Measurements from ENCODE around the gene TFF3.

The TFF3 gene

DNA sequence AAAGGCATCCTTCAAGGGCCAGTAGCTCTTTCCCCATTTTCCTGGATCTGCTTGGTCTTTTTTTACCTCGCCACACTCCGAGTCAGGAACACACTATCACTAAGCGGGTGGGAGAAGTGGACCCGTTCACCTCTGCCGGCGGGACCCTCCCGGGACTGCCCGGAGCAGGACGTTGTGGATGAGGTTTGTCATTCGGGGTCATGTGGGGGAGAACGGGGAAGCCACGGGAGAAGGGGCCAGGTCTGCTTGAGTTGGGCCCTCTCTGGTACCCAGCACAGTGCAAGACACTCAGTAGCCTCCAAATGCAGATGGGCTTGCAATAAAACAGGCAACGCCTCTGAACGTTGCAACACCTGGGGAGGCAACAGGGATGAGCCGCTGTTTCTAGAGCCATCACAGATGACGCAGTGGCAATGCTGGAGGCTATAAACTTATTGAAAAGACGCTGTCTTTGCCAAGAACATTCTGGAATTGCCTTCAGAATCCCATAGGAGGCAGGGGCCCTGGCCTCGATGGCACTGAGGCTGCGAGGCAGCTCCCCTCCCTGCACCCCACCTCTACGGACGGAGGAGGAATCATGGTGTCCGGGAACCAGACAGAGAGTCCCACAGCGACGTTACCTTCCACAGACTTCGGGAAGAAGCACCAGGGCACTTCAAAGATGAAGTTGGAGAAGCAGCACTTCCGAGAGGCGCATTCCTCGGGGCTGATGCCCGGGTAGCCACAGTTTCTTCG is 31.8 kb upstream of the TFF3 start:
- no peak for DNase-seq

DNA sequence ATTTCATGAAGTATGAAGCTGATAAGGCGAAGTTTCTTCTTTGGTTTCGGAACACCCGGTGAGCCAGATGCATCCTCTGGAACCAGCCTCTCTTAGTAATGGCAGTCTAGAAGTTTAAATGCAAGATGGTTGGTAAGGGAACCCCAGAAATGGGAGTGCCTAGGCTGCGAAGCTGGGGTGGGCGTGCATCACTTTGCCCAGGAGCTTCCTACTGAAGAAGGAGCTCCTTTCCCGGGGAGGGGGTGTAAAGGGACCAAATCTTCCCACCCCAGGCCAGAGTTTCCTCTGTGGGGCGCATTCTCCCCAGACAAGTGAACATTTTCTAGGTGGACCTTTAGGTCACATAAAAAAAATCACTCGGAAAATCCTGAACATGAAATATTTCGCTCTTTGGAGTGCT is 31.2 kb upstream of the TFF3 start:
- DNase-seq, result no peak

DNA sequence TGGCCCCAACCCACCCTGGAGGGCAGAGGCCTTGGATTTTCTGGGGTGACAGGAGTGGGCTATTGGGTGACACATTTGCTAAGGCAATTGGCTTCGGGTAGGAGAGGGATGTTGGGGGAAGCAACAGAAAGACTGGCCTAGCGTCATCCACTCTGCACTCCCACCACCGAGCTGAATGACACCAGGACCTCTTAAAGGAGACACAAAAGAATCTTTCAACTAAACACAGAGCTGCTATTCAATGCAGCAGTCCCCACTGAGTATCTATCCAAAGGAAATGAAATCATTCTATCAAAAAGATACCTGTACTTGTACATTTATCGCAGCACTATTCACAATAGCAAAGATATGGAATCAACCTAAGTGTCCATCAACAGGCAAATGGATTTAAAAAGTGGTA is 29.4 kb upstream of the TFF3 start:
- no peak for DNase-seq

DNA sequence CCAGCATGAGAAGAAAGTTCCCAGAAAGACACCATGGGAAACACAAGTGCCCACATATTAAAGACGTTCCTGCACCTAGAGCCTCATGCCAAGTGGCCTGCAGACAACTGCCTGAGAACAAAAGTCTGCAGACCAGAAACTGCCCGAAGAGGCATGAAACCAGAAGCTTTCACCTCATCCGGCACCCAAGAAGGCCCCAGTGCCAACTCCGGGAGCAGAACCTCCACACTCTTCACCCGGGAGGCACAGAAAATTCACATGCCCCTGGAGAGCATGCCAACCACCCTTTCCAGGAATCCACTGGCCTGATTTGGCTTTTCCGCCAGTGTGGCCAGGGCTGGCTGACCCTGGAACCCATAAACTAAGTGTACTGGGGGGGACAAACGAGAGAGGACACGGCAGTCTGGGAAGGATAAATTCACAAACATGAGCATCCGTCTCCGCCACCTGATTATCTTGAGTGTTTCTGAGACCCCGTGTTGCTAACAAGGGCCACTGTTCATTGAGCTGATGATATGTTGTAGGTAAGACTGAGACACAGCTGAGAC is 28.8 kb upstream of the TFF3 start:
- DNase-seq, result no peak

DNA sequence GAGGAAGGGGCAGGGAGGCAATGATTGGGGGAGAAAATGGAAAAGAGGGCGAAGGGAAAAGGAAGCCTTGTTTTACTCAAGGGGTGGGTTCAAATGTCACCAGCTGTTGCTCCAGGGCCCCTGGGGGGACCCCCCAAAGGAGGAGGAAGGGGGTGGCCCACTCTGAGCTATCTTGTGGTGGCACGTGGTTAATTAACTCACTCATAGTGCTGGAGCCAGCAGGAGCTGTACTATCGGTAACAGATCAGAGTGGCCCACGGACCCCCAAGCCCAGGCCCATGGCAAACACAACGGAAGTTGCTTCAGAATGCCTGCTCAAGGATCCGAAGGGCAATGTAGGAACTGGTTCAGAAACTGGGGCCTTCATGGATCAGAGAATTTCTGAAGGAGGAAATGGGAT is 28.3 kb upstream of the TFF3 start:
- no peak for DNase-seq

DNA sequence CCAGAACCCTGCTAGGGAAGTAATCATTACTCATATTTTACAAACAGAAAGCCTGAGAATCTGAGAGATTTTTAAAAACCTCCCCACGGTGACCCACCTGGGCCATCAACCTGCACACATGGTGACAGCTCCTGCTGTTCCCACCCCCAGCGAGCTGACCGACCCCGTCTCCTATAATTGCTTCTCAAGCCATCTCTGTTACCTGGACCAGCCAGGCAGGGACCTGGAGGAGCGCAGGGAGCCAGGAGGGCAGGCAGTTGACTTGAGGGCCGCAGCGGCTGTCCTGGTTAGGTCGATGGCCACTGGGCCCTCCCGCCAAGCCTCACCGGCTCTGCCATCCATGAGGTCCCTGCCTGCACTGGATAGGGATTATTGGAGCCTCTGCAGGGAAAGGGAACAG is 27.9 kb upstream of the TFF3 start:
- DNase-seq, result no peak

DNA sequence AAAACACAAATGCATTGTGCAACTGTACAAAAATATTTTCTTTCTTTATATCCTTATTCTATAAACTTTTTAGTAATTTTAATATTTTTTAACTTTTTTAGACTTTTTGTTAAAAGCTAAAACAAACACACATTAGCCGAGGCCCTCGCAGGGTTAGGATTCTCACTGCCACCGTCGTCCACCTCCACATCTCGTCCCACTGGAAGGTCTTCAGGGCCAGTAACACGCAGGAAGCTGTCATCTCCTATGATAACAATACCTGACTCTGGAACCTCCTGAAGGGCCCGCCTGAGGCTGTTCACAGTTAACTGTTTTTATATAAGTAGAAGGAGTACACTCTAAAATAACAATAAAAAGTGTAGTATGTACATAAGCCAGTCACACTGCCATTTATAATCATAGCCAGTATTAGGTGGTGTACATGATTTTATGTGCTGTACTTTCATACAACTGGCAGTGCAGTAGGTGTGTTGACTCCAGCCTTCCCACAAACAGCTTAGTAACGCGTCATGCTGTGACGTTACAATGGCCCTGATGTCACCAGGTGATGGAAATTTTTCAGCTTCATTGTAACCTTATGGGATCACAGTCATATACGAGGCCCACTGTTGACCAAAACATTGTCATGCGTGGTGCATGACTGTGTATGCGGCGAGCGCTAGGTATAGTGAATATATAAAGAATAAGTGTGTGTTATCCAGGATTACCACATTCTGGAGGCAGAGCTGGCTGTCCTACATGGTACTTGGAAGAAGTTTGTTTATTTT is 26.8 kb upstream of the TFF3 start:
- DNase-seq, result no peak

DNA sequence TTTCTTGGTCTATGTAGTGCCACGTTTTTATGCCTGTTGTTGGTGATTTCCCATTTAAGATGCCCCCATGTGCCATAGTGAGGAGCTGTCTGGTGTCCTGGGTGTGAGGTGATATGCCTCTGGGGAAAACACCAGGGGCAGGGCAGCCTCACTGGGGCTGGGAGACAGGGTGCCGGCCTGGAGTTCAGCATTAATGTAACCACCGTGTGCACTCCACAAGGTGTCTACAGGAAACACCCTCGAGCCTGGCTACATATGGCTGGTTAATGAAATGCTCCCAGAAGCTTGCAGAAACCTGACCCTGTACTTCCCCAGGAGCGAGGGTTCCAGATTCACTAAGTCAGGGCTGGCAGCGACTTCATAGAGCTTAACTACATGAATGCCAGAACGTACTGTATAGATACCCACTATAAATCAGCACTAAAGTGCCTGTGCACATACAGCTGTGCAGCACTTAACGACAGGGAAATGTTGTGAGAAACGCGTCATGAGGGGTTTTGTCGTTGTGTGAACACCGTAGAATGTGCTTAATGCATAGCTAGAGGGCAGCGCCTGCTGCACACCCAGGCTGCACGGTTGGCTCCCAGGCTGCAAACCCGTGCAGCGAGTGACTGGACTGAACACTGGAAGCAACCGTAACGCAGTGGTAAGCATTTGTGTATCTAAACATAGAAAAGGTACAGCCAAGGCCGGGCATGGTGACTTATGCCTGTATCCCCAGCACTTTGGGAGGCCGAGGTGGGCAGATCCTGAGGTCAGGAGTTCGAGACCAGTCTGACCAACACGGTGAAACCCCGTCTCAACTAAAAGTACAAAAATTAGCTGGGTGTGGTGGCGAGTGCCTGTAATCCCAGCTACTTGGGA is 25.2 kb upstream of the TFF3 start:
- DNase-seq, result no peak

DNA sequence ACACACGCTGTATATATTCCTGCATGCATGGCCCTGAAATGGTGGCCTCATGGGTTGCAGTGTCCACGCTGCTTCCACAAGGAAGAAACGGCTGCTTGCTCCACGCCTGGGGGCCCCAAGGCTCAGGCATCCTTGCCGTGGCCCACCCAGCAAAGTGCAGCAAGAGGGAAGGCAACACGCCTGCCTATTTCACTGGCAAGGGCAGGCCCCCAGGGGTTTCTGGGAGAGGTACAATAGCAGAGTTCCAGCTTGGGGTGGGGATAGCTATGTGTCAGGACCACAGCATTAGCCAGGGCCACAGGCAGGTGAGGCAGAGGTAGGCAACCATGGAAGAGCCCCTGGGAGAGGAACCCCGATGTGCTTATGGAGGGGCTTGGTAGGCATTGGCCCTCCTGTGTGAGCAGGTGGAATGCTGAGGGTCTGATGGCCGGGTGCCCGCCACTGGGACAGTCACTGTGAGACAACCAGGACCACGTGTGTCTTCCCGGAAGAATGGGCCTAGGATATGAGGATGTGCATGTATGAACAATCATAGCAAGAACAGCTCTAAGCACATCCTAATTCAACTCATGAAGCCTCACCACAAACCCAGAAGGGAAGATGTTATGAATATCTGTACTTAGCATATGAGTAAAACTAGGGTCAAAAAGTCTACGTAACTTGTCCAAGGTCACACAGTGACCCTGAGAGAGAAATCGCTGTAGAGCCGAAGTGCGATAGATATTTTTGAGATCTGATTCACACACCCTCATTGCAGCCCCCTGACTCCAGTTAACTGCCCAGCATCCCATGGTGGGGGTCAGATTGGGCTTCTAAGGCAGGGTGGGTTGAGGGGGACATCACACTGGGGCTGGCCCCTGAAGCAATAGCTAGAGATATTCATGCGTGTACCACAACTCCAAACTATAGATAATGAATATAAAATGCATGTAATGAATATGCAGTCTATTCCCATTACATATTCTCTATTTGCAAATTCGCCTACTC is 23.8 kb upstream of the TFF3 start:
- no peak for DNase-seq

DNA sequence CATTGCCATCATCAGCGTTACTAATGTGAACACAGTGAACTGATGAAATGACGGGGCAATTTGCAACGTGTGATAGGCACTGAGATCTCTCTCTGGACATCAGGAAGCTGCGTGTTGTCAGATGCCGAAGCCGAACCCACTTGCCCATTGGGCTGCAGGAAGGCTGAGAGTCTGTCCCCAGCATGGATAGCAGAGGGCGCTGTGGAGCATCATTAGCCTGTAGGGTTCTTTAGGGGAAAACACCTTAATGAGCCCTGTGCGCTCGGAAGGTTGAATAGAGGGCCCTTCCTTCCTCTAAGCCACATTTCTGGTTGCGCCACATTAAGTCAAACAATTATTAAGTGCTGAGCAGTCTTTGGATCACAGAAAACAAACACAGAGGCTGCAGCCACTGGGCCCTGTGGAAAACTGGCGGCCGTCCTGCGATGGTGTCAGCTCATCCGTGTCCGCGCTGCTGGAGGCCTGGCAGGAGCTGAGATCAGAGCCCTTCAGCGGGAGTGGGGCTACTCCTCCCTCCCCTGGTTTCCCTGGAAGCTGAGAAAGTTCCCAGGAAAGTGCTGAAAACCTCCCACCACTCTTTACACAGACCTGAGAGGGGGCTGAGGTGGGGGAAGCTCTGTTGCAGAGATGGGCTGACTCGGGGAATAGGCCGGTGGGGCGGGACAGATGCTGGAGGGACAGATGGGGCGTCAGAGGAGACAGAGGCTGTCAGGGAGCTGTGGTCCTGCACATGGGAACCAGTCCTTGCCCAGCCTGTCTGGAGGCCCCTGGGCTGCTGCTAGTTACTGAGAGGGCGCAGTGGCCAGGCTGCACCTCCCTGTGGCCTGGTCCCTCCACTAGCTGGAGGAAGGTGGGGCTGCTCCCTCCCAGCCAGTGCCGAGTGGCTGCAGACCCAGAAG is 22.9 kb upstream of the TFF3 start:
- no peak for DNase-seq

DNA sequence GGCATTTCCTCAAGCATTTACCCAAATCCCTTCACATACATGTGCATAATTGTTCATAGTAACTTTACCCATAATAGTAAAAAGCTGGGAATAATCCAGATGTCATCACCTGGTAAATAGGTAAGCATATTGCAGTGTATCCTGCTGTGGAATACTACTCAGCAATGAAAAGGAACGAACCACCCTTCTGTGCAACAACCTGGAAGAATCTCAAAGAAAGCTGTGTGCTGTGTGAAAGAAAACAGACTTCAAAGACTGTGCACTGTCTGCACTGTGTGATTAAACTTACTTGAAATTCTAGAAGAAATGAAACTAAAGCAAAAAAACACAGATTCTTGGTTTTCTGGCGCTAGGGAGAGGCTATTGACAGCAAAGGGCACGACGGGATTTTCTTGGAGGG is 22.1 kb upstream of the TFF3 start:
- DNase-seq, result no peak

DNA sequence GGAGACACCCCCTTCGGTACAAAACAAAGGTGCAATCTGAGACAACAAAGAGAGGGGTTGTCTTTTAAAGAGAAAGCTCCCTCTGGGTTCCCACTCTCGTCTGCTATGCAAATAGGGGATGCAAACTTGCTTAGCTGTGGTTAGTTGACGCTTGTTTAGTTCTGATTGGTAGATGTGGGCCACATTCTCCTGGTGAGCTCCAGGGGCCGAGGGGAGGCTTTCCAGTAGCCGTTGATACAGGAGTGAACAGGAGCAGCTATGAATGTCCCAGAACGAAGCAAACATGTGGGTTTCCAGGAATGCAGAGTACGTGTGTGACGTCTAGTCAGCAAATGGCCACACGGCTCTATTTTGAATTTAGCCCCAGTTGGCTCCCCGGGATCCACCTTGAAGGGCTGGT is 20.8 kb upstream of the TFF3 start:
- DNase-seq, result no peak

DNA sequence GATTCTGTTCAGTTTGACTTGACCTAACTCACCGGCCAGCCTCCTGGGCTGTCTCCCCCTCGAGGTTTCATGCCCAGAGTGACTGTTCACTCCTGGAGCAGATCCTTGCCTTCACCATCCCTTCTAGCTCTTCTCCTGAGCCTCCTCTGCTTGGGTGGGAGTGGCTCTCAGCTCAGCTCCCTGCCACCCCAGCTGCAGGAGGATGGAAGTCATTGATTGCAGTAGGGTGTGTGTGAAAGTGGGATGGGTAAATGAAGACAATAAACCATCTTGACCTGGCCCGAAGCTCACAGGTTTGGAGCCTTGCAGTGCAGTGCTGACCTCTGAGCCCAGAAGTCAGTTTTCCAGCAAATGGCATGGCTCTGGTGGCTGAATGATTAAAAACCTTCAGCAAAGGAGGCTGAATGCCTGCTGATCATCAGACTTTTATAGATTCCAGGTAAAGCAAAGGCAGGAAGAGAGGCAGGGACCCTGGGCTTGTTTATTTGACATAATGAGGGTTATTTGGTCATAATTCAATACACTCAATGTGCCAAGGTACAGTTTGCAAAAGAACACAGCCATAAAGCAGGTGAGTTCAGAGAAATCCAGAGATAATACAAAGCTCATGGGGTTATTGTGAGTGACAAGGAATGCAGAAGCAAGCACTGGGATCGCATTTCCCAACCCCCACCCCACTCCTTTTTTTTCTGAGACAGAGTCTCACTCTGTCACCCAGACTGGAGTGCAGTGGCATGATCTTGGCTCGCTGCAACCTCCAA is 17.5 kb upstream of the TFF3 start:
- DNase-seq, result no peak

DNA sequence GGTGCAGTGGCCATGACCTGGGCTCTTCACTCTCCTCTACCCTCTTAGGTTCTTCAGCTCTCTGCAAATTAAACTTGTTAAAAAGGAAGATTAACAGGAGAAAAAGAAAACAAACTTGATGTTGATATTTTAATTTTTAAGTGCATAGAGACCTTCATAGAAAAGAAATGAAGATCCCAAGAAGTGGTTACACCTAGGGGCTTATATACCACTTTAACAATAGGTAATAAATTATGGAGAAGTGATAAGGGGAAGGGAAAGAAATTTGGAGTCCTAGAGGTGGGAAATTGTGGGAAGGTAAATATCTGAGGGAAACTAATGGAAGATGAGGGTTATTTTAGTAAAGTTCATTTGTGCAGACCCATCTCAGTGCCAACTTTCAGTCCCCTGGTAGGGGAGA is 16.5 kb upstream of the TFF3 start:
- DNase-seq, result no peak

DNA sequence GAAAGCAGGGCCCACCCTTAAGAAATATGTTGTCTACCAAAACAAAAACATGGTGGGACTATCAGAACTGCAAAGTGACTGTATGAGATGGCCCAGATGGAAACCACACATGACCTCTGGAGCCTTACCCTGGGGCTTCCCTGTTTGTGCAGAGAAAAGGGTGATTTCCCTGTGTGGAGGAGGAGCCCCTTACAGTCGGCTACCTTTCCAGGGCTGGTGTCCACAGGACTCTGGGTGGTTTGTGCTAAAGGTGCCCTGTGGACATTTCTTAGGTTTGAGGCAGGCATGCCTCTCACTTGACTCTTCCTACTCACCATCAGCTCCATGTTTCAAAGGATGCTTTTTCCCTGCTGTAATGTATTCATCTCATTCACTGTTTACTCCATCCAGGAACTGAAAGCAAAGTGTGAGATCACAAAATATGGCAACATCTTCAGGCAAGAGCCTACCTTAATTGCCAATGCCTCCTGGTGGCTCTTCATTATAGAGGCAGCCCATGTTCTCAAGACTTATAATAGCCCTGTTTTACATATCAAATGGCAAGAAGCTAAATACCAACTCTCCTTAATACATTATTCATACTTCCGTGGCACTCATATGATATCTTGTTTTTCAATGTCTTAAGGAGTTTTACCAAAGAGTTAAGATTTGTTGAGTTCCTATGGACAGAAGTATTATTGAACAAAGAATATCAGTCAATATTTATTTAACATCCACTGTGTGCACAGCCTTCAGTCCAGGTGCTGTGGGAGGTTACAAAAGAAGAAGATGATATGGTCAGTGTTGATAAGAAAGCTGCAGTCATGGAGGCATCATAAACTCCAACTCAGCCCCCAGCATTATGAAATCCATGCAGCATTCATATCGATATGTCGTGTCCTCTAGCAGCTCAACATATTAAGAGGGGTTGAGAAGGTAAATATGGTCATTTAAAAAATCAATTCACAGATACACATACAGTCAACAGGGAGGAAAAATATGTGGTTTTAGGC is 15.5 kb upstream of the TFF3 start:
- DNase-seq, result no peak

DNA sequence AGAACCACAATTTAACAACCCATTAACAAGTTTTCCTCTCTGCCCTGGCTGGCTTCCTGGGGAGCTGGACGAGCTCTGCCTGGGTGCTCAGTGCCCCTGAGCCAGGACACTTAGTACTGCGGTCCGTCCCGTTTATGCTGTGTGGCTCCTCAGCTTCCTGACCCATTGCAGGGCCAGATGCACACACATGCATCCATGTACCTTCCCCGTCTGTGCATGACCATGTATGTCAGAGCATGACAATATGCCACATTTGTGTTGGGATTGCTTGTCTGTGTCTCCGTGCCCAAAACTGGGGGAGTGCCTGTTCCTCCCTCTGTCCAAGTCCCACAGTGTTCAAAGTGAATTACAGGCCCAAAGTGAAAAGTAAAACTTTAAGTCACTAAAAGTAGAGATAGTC is 9.7 kb upstream of the TFF3 start:
- DNase-seq, result no peak

DNA sequence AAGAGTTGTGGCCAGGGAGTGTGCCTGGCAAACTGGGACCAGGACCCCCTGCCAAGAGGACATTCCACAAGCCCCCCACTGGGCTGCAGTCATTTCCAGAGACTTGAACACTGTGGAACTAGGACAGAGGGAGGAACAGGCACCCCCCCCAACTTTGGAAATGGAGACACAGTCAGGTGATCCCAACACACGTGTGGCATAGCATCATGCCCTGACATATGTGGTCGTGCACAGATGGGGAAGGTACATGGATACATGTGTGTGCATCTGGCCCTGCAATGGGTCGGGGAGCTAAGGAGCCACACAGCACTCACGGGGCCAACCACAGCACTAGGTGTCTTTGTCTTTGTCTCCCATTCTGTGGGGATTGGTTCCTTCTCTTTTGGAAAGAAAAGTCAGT is 6.6 kb upstream of the TFF3 start:
- no peak for DNase-seq

DNA sequence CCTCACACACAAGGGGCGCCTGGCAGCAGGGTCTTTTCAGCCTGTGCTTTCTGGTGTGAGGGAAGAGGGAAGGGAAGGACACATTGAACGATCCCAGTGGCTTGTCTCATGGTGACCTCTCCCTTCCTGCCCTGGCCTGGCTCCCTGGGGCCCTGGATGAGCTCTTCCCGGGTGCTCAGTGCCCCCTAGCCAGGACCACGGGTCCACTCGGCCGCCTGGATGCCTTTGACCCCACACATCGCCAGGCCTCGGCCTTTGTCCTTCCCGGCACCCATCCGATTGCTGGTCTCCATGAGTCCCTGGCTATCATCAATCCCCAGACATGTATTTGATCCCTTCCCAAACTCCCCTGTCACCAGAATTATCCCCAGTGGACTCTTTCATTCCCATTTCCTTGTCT is 6.0 kb upstream of the TFF3 start:
- no peak for DNase-seq

DNA sequence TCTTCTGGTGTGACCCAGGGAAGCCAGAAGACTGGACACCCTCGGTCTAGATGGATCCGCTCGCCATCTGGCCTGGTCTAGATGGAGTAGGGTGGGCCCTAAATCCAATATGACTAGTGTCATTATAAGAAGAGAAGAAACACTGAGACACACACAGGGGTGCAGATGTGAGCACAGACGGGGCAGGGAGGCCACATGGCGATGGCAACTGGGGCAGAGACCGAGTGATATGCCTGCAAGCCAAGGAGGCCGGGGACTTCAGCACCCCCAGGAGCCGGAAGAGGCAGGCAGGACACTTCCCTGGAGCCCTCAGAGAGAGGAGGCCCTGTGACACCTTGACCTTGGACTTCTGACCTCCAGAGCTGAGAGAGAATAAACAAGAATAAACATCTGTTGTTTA is 5.6 kb upstream of the TFF3 start:
- no peak for DNase-seq
